Loucy (cell line): ENCODE data around the gene GET4.

Experiments
- H2AFZ ChIP-seq: fragments of 200-600 bp; sonication (generic); 2 replicates; pipeline ENCODE4 v1.6.0; 2016; ENCODE audit warnings: antibody characterized with exemption, mild to moderate bottlenecking, low read length, moderate library complexity
- H3F3A ChIP-seq: fragments of 200-600 bp; 2 replicates; pipeline ENCODE4 v1.6.0; 2016; ENCODE audit warnings: antibody characterized with exemption, low read depth, mild to moderate bottlenecking
- H3K27me3 ChIP-seq: fragments of 200-600 bp; sonication (generic); 2 replicates; pipeline ENCODE4 v1.6.1; 2014; ENCODE audit warnings: low read length, mild to moderate bottlenecking; ENCODE audit not compliant: insufficient read depth, poor library complexity, severe bottlenecking
- H3K36me3 ChIP-seq: fragments of 200-600 bp; sonication (generic); 2 replicates; pipeline ENCODE4 v1.6.1; 2016; ENCODE audit warnings: low read length; ENCODE audit not compliant: insufficient read depth
- H3K4me1 ChIP-seq: fragments of 200-600 bp; sonication (generic); 2 replicates; pipeline ENCODE4 v1.5.1; 2014; ENCODE audit warnings: low read length, mild to moderate bottlenecking; ENCODE audit not compliant: insufficient read depth, poor library complexity, severe bottlenecking
- H3K4me2 ChIP-seq: fragments of 200-600 bp; sonication (generic); 2 replicates; pipeline ENCODE4 v1.6.0; 2014; ENCODE audit warnings: antibody characterized with exemption, low read length, low read depth, mild to moderate bottlenecking; ENCODE audit not compliant: poor library complexity, severe bottlenecking
- H3K4me3 ChIP-seq: fragments of 200-600 bp; sonication (generic); 2 replicates; pipeline ENCODE4 v1.5.1; 2014; ENCODE audit warnings: low read length, mild to moderate bottlenecking, mixed read lengths; ENCODE audit not compliant: poor library complexity, severe bottlenecking
- H3K79me2 ChIP-seq: fragments of 200-600 bp; sonication (generic); 2 replicates; pipeline ENCODE4 v1.6.1; 2014; ENCODE audit warnings: low read length; ENCODE audit not compliant: insufficient read depth
- H3K9ac ChIP-seq: fragments of 200-600 bp; sonication (generic); 2 replicates; pipeline ENCODE4 v1.6.0; 2014; ENCODE audit warnings: mild to moderate bottlenecking, low read depth, low read length, moderate library complexity; ENCODE audit not compliant: poor library complexity, severe bottlenecking
- H3K9me2 ChIP-seq: fragments of 200-600 bp; sonication (generic); replicated peaks from 2 replicates; pipeline ENCODE4 v1.6.1; 2016; ENCODE audit warnings: low read depth, low read length, mixed read lengths
- H3K9me3 ChIP-seq: fragments of 200-600 bp; sonication (generic); 2 replicates; pipeline ENCODE4 v1.6.1; 2014; ENCODE audit warnings: mild to moderate bottlenecking, antibody characterized with exemption, low read length, low read depth; ENCODE audit not compliant: insufficient read depth
- H4K20me1 ChIP-seq: fragments of 200-600 bp; sonication (generic); 2 replicates; pipeline ENCODE4 v1.6.0; 2014; ENCODE audit warnings: antibody characterized with exemption, low read length, mild to moderate bottlenecking; ENCODE audit not compliant: insufficient read depth, poor library complexity, severe bottlenecking
- CTCF ChIP-seq: fragments of 200-600 bp; sonication (generic); conservative IDR thresholded peaks from 2 replicates; pipeline ENCODE4 v1.5.1; 2014; ENCODE audit warnings: mild to moderate bottlenecking, antibody characterized with exemption, low read length
- EZH2phosphoT487 ChIP-seq: fragments of 200-600 bp; IDR thresholded peaks from 2 replicates; pipeline ENCODE4 v1.6.1; 2018; ENCODE audit warnings: antibody characterized with exemption, mild to moderate bottlenecking, moderate library complexity, borderline replicate concordance

Gene GET4

DNA sequence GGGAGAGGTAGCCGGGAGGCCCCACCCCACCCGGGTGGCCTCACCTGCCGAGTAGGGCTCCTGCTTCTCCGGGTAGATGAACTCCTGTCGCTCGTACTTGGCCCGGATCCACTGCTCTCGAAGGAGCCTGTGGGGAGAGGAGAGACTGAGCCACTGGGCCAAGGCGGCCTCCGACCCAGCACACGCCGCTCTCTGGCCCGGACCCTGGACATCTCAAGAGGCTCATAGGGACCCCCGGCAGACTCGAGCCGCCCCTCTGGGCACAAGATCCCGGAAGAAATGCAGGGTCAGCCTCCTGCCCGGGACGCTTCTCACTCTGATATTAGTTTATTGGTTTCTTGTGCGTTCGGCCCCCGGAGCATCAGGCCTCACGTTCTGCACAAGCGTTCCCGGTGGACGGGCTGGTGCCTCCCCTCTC lies 43.6 kb downstream of the GET4 start:
- Histone ChIP-seq H3K4me3 (no peak overlapping the region), H3K27me3 (no peaks in the 10 kb centered on the region), H3K9me3 (no peaks in the 10 kb centered on the region), H3K4me2 (no peak overlapping the region), H3K4me1 (peaks cover 40% of the 10 kb centered on the region), H3K36me3 (no peaks in the 10 kb centered on the region), H3K9me2 (no peaks in the 10 kb centered on the region), H3F3A (no peaks in the 10 kb centered on the region), H3K9ac (no peak overlapping the region), H4K20me1 (no peaks in the 10 kb centered on the region), H3K79me2 (peaks cover 6% of the 10 kb centered on the region; the same call in 1 of the 2 replicates), H2AFZ (no peak overlapping the region)
- TF ChIP-seq EZH2phosphoT487 (no peak), CTCF (no peak)

GRCh38 chr7:920351-921070 lies 44.2 kb downstream of the GET4 start:
- no peak overlapping the region for H3K4me2 ChIP-seq
- H3K79me2 ChIP-seq: peaks cover 6% of the 10 kb centered on the region; the same call in 1 of the 2 replicates
- no peaks in the 10 kb centered on the region for H3K9me3 ChIP-seq
- no peaks in the 10 kb centered on the region for H3K27me3 ChIP-seq
- no peaks in the 10 kb centered on the region for H3K9me2 ChIP-seq
- H4K20me1 ChIP-seq: no peaks in the 10 kb centered on the region
- H3K4me3 ChIP-seq: no peak overlapping the region
- H2AFZ ChIP-seq: no peak overlapping the region
- no peak overlapping the region for H3K9ac ChIP-seq
- no peaks in the 10 kb centered on the region for H3K36me3 ChIP-seq
- peaks cover 40% of the 10 kb centered on the region for H3K4me1 ChIP-seq
- TF ChIP-seq EZH2phosphoT487 (no peak), CTCF (no peak)
- no peaks in the 10 kb centered on the region for H3F3A ChIP-seq

DNA sequence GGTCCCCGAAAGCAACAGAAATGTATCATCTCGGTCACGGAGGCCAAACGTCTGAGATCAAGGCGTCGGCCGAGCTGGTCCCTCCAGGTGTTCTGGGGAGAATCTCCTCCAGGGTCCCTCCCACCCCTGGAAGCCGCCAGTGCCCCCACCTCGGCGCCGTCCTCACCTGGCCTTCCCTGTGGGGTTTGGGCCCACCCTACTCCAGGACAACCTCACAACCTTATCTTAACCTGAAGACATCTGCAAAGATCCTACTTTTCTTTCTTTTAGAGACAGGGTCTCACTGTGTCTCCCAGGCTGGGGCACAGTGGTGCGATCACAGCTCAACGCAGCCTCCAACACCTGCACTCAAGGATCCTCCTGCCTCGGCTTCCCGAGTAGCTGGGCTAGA lies 44.7 kb downstream of the GET4 start:
- Histone ChIP-seq H3F3A (no peaks in the 10 kb centered on the region), H3K4me2 (no peak overlapping the region), H2AFZ (no peak overlapping the region), H4K20me1 (no peaks in the 10 kb centered on the region), H3K79me2 (peaks cover 6% of the 10 kb centered on the region; the same call in 1 of the 2 replicates), H3K36me3 (no peaks in the 10 kb centered on the region), H3K9ac (peak overlapping the region; percentile 21), H3K4me3 (no peak overlapping the region), H3K4me1 (peaks cover 40% of the 10 kb centered on the region), H3K9me2 (no peaks in the 10 kb centered on the region), H3K9me3 (no peaks in the 10 kb centered on the region), H3K27me3 (no peaks in the 10 kb centered on the region)
- TF ChIP-seq CTCF: no peak
- TF ChIP-seq EZH2phosphoT487: no peak
